SK-N-SH (cell line): Measurements from ENCODE around the gene PTPRK. TPM values are rescaled to one million over a fixed set of nuclear protein-coding genes. Genes with fewer than 3 reads are reported as not detected.

Experiments used
- CTCF ChIA-PET: fragments of 300-600, 350-600 bp; formaldehyde crosslinking; extraction: SDS; loops from one replicate; lab custom pipeline; 2021; lab: Yijun Ruan, JAX
- POLR2A ChIA-PET: fragments of 350-600 bp; sonication (Branson Sonifier 250); formaldehyde crosslinking; extraction: SDS; loops from one replicate; lab custom pipeline; 2020; ENCODE audit warnings: antibody characterized with exemption, inconsistent platforms; lab: Yijun Ruan, JAX
- DNase-seq: peaks from one replicate; pipeline ENCODE4 v3.0.0; 2012
- H2AFZ ChIP-seq: fragments of 200-600 bp; sonication (generic); 2 replicates; pipeline ENCODE4 v1.8.1; 2016; ENCODE audit warnings: antibody characterized with exemption, mild to moderate bottlenecking, low read depth
- H3F3A ChIP-seq: fragments of 200-600 bp; sonication (generic); replicated peaks from 2 replicates; pipeline ENCODE3; 2016; ENCODE audit warnings: antibody characterized with exemption, mild to moderate bottlenecking; ENCODE audit not compliant: insufficient read depth
- H3K27ac ChIP-seq, 2 experiments: fragments of 200-500 bp in 1 of 2; fragments of 200-600 bp in 1 of 2; sonication (Bioruptor generic) in 1 of 2; sonication (generic), shearing (Covaris generic) in 1 of 2; 2 replicates each; pipeline versions ENCODE4 v1.5.1 to v1.6.1; 2014 to 2016; ENCODE audit warnings: low read depth in 2 of 2, inconsistent platforms in 1 of 2, low read length in 1 of 2, mild to moderate bottlenecking in 1 of 2, mixed read lengths in 1 of 2
- H3K27me3 ChIP-seq: fragments of 200-600 bp; sonication (generic), shearing (Covaris generic); 2 replicates; pipeline ENCODE4 v1.6.1; 2016; ENCODE audit warnings: mixed run types; ENCODE audit not compliant: insufficient read depth
- H3K36me3 ChIP-seq, 2 experiments: fragments of 200-500 bp in 1 of 2; fragments of 200-600 bp in 1 of 2; sonication (Bioruptor generic) in 1 of 2; sonication (generic) in 1 of 2; replicated peaks in 1 of 2; 2 replicates each; pipeline versions ENCODE3 to v1.5.1; 2014 to 2016; ENCODE audit warnings: low read length in 1 of 2, mild to moderate bottlenecking in 1 of 2; ENCODE audit not compliant: insufficient read depth in 2 of 2, control insufficient read depth in 1 of 2
- H3K4me1 ChIP-seq, 2 experiments: fragments of 200-500 bp in 1 of 2; fragments of 200-600 bp in 1 of 2; sonication (Bioruptor generic) in 1 of 2; sonication (generic), shearing (Covaris generic) in 1 of 2; 2 replicates each; pipeline versions ENCODE4 v1.5.1 to v1.6.1; 2014 to 2016; ENCODE audit warnings: low read depth in 1 of 2, low read length in 1 of 2, mixed run types in 1 of 2; ENCODE audit not compliant: insufficient read depth in 2 of 2, control insufficient read depth in 1 of 2
- H3K4me2 ChIP-seq: fragments of 200-600 bp; sonication (generic), shearing (Covaris generic); 2 replicates; pipeline ENCODE4 v1.6.1; 2017; ENCODE audit warnings: mixed run types
- H3K4me3 ChIP-seq, 2 experiments: fragments of 200-500 bp in 1 of 2; fragments of 200-600 bp in 1 of 2; sonication (Bioruptor generic) in 1 of 2; sonication (generic), shearing (Covaris generic) in 1 of 2; 2 replicates each; pipeline versions ENCODE4 v1.5.1 to v1.8.1; 2014 to 2016; ENCODE audit warnings: low read depth in 2 of 2, inconsistent platforms in 1 of 2, low read length in 1 of 2, mild to moderate bottlenecking in 1 of 2, mixed read lengths in 1 of 2, moderate library complexity in 1 of 2
- H3K79me2 ChIP-seq: fragments of 200-600 bp; sonication (generic); 2 replicates; pipeline ENCODE4 v1.8.1; 2017; ENCODE audit warnings: mild to moderate bottlenecking; ENCODE audit not compliant: insufficient read depth
- H3K9ac ChIP-seq: fragments of 200-600 bp; sonication (generic); 2 replicates; pipeline ENCODE4 v1.6.1; 2017; ENCODE audit warnings: mixed run types
- H3K9me2 ChIP-seq: fragments of 200-600 bp; sonication (generic); 2 replicates; pipeline ENCODE4 v1.6.1; 2017; ENCODE audit warnings: mixed run types
- H3K9me3 ChIP-seq: fragments of 200-600 bp; sonication (generic); 2 replicates; pipeline ENCODE4 v1.6.1; 2017; ENCODE audit warnings: mixed run types, mild to moderate bottlenecking, moderate library complexity
- H4K20me1 ChIP-seq: fragments of 200-600 bp; sonication (generic); 2 replicates; pipeline ENCODE4 v1.6.1; 2017; ENCODE audit warnings: mild to moderate bottlenecking, mixed run types; ENCODE audit not compliant: insufficient read depth
- CHD2 ChIP-seq: fragments of 150-350 bp; IDR thresholded peaks from 2 replicates; pipeline ENCODE4 v1.6.1; 2018; ENCODE audit warnings: low read length; ENCODE audit not compliant: partially characterized antibody
- CTCF ChIP-seq: fragments of 200-600 bp; sonication (generic); IDR thresholded peaks from 2 replicates; pipeline ENCODE4 v1.6.1; 2017; ENCODE audit warnings: antibody characterized with exemption, mild to moderate bottlenecking, moderate library complexity
- FOXJ3 ChIP-seq: sonication (generic); formaldehyde crosslinking; IDR thresholded peaks from 2 replicates; pipeline ENCODE4 v1.5.1; 2020; ENCODE audit warnings: mild to moderate bottlenecking, missing genetic modification reagents
- FOXM1 ChIP-seq: IDR thresholded peaks from 2 replicates; pipeline ENCODE4 v1.4.0; 2012; ENCODE audit warnings: low read depth, mild to moderate bottlenecking
- GABPA ChIP-seq: IDR thresholded peaks from 2 replicates; pipeline ENCODE4 v1.4.0; 2012; ENCODE audit warnings: low read depth, mild to moderate bottlenecking
- IRF3 ChIP-seq: fragments of 150-350 bp; IDR thresholded peaks from 2 replicates; pipeline ENCODE4 v1.6.1; 2016; ENCODE audit warnings: mild to moderate bottlenecking, low read depth, low read length
- MAX ChIP-seq: IDR thresholded peaks from 2 replicates; pipeline ENCODE4 v1.4.0; 2012; ENCODE audit warnings: low read depth
- MXI1 ChIP-seq: IDR thresholded peaks from 2 replicates; pipeline ENCODE4 v1.6.1; 2012; ENCODE audit warnings: mild to moderate bottlenecking, low read depth, low read length, improper control_type of control experiment
- NFIC ChIP-seq: IDR thresholded peaks from 2 replicates; pipeline ENCODE4 v1.4.0; 2012; ENCODE audit warnings: borderline replicate concordance
- NRF1 ChIP-seq: IDR thresholded peaks from 2 replicates; pipeline ENCODE4 v1.6.1; 2012; ENCODE audit warnings: low read depth, mild to moderate bottlenecking, low read length
- POLR2AphosphoS5 ChIP-seq: IDR thresholded peaks from 2 replicates; pipeline ENCODE4 v1.6.1; 2012; ENCODE audit warnings: low read depth, low read length
- RAD21 ChIP-seq: IDR thresholded peaks from 2 replicates; pipeline ENCODE4 v1.6.1; 2012; ENCODE audit warnings: mild to moderate bottlenecking, low read length
- RXRA ChIP-seq: IDR thresholded peaks from 2 replicates; pipeline ENCODE4 v1.4.0; 2012; ENCODE audit warnings: low read depth, mild to moderate bottlenecking, borderline replicate concordance
- SIN3A ChIP-seq: IDR thresholded peaks from 2 replicates; pipeline ENCODE4 v1.6.1; 2012; ENCODE audit warnings: low read depth, mild to moderate bottlenecking, low read length, moderate library complexity, borderline replicate concordance
- SMC3 ChIP-seq: IDR thresholded peaks from 2 replicates; pipeline ENCODE4 v1.6.1; 2012; ENCODE audit warnings: low read depth, low read length, improper control_type of control experiment
- TEAD4 ChIP-seq: IDR thresholded peaks from 2 replicates; pipeline ENCODE4 v1.4.0; 2012; ENCODE audit warnings: mild to moderate bottlenecking, borderline replicate concordance; ENCODE audit not compliant: insufficient read depth
- USF1 ChIP-seq: IDR thresholded peaks from 2 replicates; pipeline ENCODE4 v1.4.0; 2012; ENCODE audit warnings: low read depth, borderline replicate concordance
- YY1 ChIP-seq: IDR thresholded peaks from 2 replicates; pipeline ENCODE4 v1.4.0; 2012; ENCODE audit warnings: low read depth, mild to moderate bottlenecking
- ZBTB33 ChIP-seq: IDR thresholded peaks from 2 replicates; pipeline ENCODE4 v1.4.0; 2012; ENCODE audit warnings: low read depth, borderline replicate concordance
- WGBS: methylation state at CpG from one replicate; pipeline ENCODE4 v1.1.6; 2017; ENCODE audit warnings: low lambda C conversion rate; 5-methylcytosine and 5-hydroxymethylcytosine counted together
- polyA plus RNA-seq, 3 experiments: library from polyadenylated mRNA; depleted of rRNA; stranded (reverse); fragments of >200 nt; gene quantifications; 2 replicates each; pipeline ENCODE4 v1.2.3, GENCODE V29; 2012

PTPRK gene
- polyA plus RNA-seq, 1 of the 3 experiments (the other 2 are of a cell fraction): 9.5 TPM

- Histone ChIP-seq H3K9ac (no peak overlapping the region), H3K27me3 (no peaks in the 10 kb centered on the region), H3K4me1 (peaks cover 0 to 13% of the 10 kb centered on the region in 2 experiments; a peak in 2 of 4 replicates), H3K36me3 (peaks cover 0 to 3% of the 10 kb centered on the region in 2 experiments), H3F3A (no peaks in the 10 kb centered on the region), H3K9me3 (no peaks in the 10 kb centered on the region), H3K27ac (no peak overlapping the region), H3K4me2 (no peak overlapping the region), H3K79me2 (no peaks in the 10 kb centered on the region), H4K20me1 (no peaks in the 10 kb centered on the region), H2AFZ (no peak overlapping the region), H3K9me2 (no peaks in the 10 kb centered on the region), H3K4me3 (no peak overlapping the region)
- ChIA-PET CTCF (interaction anchor here (1.9 kb wide), 1 partner anchor 10 kb away, joined by 14 read pairs; no protein-coding TSS in a partner anchor), POLR2A (no interaction called here)
- WGBS: 91% methylated on average over 1 of the region's 1 CpG
- DNase-seq: no peak
- no peak for TF ChIP-seq GABPA
- no peak for TF ChIP-seq SMC3
- no peak for TF ChIP-seq USF1
- no peak for TF ChIP-seq NRF1
- TF ChIP-seq MAX: no peak
- no peak for TF ChIP-seq FOXM1
- no peak for TF ChIP-seq MXI1
Observed at GRCh38 chr6:128337619-128338018, 182.8 kb downstream of the PTPRK start.

- H3K4me2 ChIP-seq: no peak overlapping the region
- H3K4me1 ChIP-seq: peaks cover 2 to 19% of the 10 kb centered on the region in 2 experiments; a peak in 3 of 4 replicates
- no peak for DNase-seq
- no peak overlapping the region for H3K4me3 ChIP-seq
- no peaks in the 10 kb centered on the region for H4K20me1 ChIP-seq
- H3K9me2 ChIP-seq: no peaks in the 10 kb centered on the region
- H3K9me3 ChIP-seq: no peaks in the 10 kb centered on the region
- no peaks in the 10 kb centered on the region for H3F3A ChIP-seq
- no peak overlapping the region for H2AFZ ChIP-seq
- no peaks in the 10 kb centered on the region for H3K79me2 ChIP-seq
- peaks cover 0 to 3% of the 10 kb centered on the region in 2 experiments for H3K36me3 ChIP-seq
- H3K9ac ChIP-seq: no peak overlapping the region
- H3K27me3 ChIP-seq: no peaks in the 10 kb centered on the region
- 55% methylated on average over 3 of the region's 3 CpGs for WGBS
- no peak for TF ChIP-seq IRF3
- TF ChIP-seq YY1: no peak
- no peak for TF ChIP-seq RAD21
- no peak for TF ChIP-seq MAX
- no peak for TF ChIP-seq CHD2
- no peak for TF ChIP-seq MXI1
- TF ChIP-seq FOXM1: no peak
- TF ChIP-seq TEAD4: no peak
- no peak for TF ChIP-seq ZBTB33
- TF ChIP-seq POLR2AphosphoS5: no peak
- TF ChIP-seq NFIC: no peak
- TF ChIP-seq RXRA: no peak
- no peak for TF ChIP-seq USF1
- TF ChIP-seq SIN3A: no peak
- no peak for TF ChIP-seq CTCF
- no peak for TF ChIP-seq FOXJ3 (CRISPR knock-in tag)
- no peak for TF ChIP-seq NRF1
- H3K27ac ChIP-seq: no peak overlapping the region
- ChIA-PET POLR2A (no interaction called here), CTCF (interaction anchor here (1.9 kb wide), 1 partner anchor 9 kb away, joined by 14 read pairs; no protein-coding TSS in a partner anchor)
Observed at GRCh38 chr6:128336436-128337095, 183.8 kb downstream of the PTPRK start.
